Osteocyte (in vitro differentiated cells): Measurements from ENCODE around the gene SMC6. TPM values are rescaled to one million over a fixed set of nuclear protein-coding genes. Genes with fewer than 3 reads are reported as not detected.

ENCODE experiments used
- DNase-seq: peaks from one replicate; pipeline ENCODE4 v3.0.0; 2021; ENCODE audit warnings: mixed read lengths; ENCODE audit not compliant: unreplicated experiment; ENCODE audit errors: extremely low spot score
- H3K27ac Mint-ChIP-seq: one replicate; pipeline ENCODE4 v1.8.0; 2021; ENCODE audit warnings: mild to moderate bottlenecking, mixed read lengths; ENCODE audit not compliant: unreplicated experiment
- H3K27me3 Mint-ChIP-seq: one replicate; pipeline ENCODE4 v1.8.0; 2021; ENCODE audit warnings: mixed read lengths; ENCODE audit not compliant: unreplicated experiment
- H3K36me3 Mint-ChIP-seq: one replicate; pipeline ENCODE4 v1.8.0; 2021; ENCODE audit warnings: mixed read lengths; ENCODE audit not compliant: unreplicated experiment
- H3K4me1 Mint-ChIP-seq: one replicate; pipeline ENCODE4 v1.8.0; 2021; ENCODE audit warnings: mixed read lengths; ENCODE audit not compliant: unreplicated experiment
- H3K4me3 Mint-ChIP-seq: one replicate; pipeline ENCODE4 v1.8.0; 2021; ENCODE audit warnings: mild to moderate bottlenecking, moderate library complexity, mixed read lengths; ENCODE audit not compliant: unreplicated experiment
- H3K9me3 Mint-ChIP-seq: one replicate; pipeline ENCODE4 v1.8.0; 2021; ENCODE audit warnings: mixed read lengths; ENCODE audit not compliant: unreplicated experiment
- CTCF ChIP-seq: fragments of 200-600 bp; sonication (generic); IDR thresholded peaks from 2 replicates; pipeline ENCODE4 v1.5.0; 2021; ENCODE audit warnings: antibody characterized with exemption, mild to moderate bottlenecking, moderate library complexity
- total RNA-seq: library from RNA; stranded (reverse); gene quantifications from 2 replicates; pipeline ENCODE4 v1.2.1, GENCODE V29; 2021

The SMC6 gene
- total RNA-seq, 1 donor from 2014 or later, result 21.3 TPM

GRCh38 chr2:17799301-17800120 is 45.9 kb upstream of the SMC6 start:
- Mint-ChIP-seq H3K27me3 (peaks cover 36% of the 10 kb centered on the region), H3K36me3 (no peaks in the 10 kb centered on the region), H3K4me1 (no peaks in the 10 kb centered on the region), H3K4me3 (no peak overlapping the region), H3K9me3 (no peaks in the 10 kb centered on the region), H3K27ac (peak overlapping the region; percentile 43)
- DNase-seq, result no peak
- TF ChIP-seq CTCF, result no peak

- Mint-ChIP-seq H3K27ac (no peak overlapping the region), H3K4me1 (no peaks in the 10 kb centered on the region), H3K9me3 (no peaks in the 10 kb centered on the region), H3K4me3 (no peak overlapping the region), H3K27me3 (peaks cover 33% of the 10 kb centered on the region), H3K36me3 (no peaks in the 10 kb centered on the region)
- no peak for DNase-seq
- no peak for TF ChIP-seq CTCF
These were observed 44.7 kb upstream of the SMC6 start for GRCh38 chr2:17798338-17798737.

- no peak overlapping the region for H3K4me3 Mint-ChIP-seq
- no peaks in the 10 kb centered on the region for H3K36me3 Mint-ChIP-seq
- no peaks in the 10 kb centered on the region for H3K4me1 Mint-ChIP-seq
- TF ChIP-seq CTCF, result no peak
- no peak for DNase-seq
- no peak overlapping the region for H3K27ac Mint-ChIP-seq
- H3K27me3 Mint-ChIP-seq, result peaks cover 37% of the 10 kb centered on the region
- no peaks in the 10 kb centered on the region for H3K9me3 Mint-ChIP-seq
These were observed 41.7 kb upstream of the SMC6 start for GRCh38 chr2:17795309-17795708.

GRCh38 chr2:17793803-17794354 is 40.3 kb upstream of the SMC6 start:
- TF ChIP-seq CTCF, result no peak
- no peak for DNase-seq
- no peaks in the 10 kb centered on the region for H3K4me1 Mint-ChIP-seq
- no peaks in the 10 kb centered on the region for H3K9me3 Mint-ChIP-seq
- no peak overlapping the region for H3K27ac Mint-ChIP-seq
- H3K27me3 Mint-ChIP-seq, result peaks cover 30% of the 10 kb centered on the region
- H3K36me3 Mint-ChIP-seq, result no peaks in the 10 kb centered on the region
- no peak overlapping the region for H3K4me3 Mint-ChIP-seq

- no peak for DNase-seq
- no peaks in the 10 kb centered on the region for H3K9me3 Mint-ChIP-seq
- H3K36me3 Mint-ChIP-seq, result no peaks in the 10 kb centered on the region
- no peaks in the 10 kb centered on the region for H3K4me1 Mint-ChIP-seq
- peaks cover 28% of the 10 kb centered on the region for H3K27me3 Mint-ChIP-seq
- no peak for TF ChIP-seq CTCF
- H3K4me3 Mint-ChIP-seq, result no peak overlapping the region
- no peak overlapping the region for H3K27ac Mint-ChIP-seq
These were observed 39.7 kb upstream of the SMC6 start for GRCh38 chr2:17793296-17793695.
